Uterus (tissue), 2 donors: ENCODE results near the gene UGT2B10.

Experiments
- POLR2A ChIP-seq, 2 donors: fragments of 450-650 bp; IDR thresholded peaks; one replicate each; pipeline ENCODE4 v1.6.1; 2016; ENCODE audit warnings: antibody characterized with exemption in 2 of 2, mild to moderate bottlenecking in 1 of 2, moderate library complexity in 1 of 2
- TF ChIP-seq, protein P1 (sequence below), 4 experiments: fragments of 200-600 bp in 2 of 4; fragments of 450-650 bp in 2 of 4; sonication (generic) in 2 of 4; IDR thresholded peaks; one replicate each; pipeline ENCODE4 v1.5.1; 2016 to 2019; ENCODE audit warnings: antibody characterized with exemption in 4 of 4, mild to moderate bottlenecking in 2 of 4, moderate library complexity in 1 of 4

DNA sequence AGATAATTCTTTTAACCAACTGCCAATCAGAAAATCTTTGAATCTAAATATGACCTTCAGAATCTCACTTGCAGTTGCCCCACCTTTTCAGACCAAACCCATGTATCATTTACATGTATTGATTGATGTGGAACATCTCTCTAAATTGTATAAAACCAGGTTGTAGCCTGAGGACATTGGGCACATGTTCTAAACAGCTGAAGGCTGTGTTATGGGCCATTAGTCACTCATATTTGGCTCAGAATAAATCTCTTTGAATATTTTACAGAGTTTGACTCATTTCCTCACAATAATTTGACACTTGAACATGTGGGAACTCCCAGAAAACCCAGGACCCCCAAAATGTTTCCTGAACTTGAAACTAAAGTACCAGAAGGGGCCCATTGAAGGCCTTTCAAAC lies 58.7 kb downstream of the UGT2B10 start:
- TF ChIP-seq, protein P1, sequence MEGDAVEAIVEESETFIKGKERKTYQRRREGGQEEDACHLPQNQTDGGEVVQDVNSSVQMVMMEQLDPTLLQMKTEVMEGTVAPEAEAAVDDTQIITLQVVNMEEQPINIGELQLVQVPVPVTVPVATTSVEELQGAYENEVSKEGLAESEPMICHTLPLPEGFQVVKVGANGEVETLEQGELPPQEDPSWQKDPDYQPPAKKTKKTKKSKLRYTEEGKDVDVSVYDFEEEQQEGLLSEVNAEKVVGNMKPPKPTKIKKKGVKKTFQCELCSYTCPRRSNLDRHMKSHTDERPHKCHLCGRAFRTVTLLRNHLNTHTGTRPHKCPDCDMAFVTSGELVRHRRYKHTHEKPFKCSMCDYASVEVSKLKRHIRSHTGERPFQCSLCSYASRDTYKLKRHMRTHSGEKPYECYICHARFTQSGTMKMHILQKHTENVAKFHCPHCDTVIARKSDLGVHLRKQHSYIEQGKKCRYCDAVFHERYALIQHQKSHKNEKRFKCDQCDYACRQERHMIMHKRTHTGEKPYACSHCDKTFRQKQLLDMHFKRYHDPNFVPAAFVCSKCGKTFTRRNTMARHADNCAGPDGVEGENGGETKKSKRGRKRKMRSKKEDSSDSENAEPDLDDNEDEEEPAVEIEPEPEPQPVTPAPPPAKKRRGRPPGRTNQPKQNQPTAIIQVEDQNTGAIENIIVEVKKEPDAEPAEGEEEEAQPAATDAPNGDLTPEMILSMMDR (IDR thresholded peaks at IDR 0.05), result no peak
- TF ChIP-seq POLR2A (IDR thresholded peaks at IDR 0.05), result no peak
